Measurements from ENCODE around the gene DNLZ. TPM values are rescaled to one million over a fixed set of nuclear protein-coding genes. Genes with fewer than 3 reads are reported as not detected.

DNLZ gene
- total and polyA plus RNA-seq, 2 of the 4 experiments (the other 2 are of a cell fraction) = 2.0 to 11.4 TPM

GRCh38 chr9:136335296-136336155 lies 28.0 kb downstream of the DNLZ start:
- no TSS peak for BruUV-seq (replicated peaks)
- peak overlapping the region; percentile 68 for H2BK5ac ChIP-seq (ENCODE audit: low read depth, low read length, poor library complexity, severe bottlenecking)
- H2AK5ac ChIP-seq (ENCODE audit: low read depth, low read length) = peak overlapping the region; percentile 35; the same call in 1 of the 2 replicates
- intact Hi-C loops (cut with micrococcal nuclease) (no loop called here), dilution Hi-C loops (cut with HindIII; ENCODE audit: low sequenced_read_pairs, unreplicated experiment) (no loop called here), in situ Hi-C loops (cut with MboI; ENCODE audit: low sequenced_read_pairs) (no loop called here)
- no peak overlapping the region for H3K18ac ChIP-seq (ENCODE audit: low read depth, low read length)
- POLR2A ChIA-PET (ENCODE audit: unreplicated experiment) = no interaction called here
- H3K36me3 ChIP-seq (ENCODE audit: control insufficient read depth, insufficient read depth, low read length) = peaks cover 78% of the 10 kb centered on the region
- peaks cover 6% of the 10 kb centered on the region; the same call in 1 of the 2 replicates for H3K9me1 ChIP-seq (ENCODE audit: insufficient read depth, low read length)
- no peak for TF ChIP-seq CEBPB (IDR thresholded peaks at IDR 0.05; ENCODE audit: low read depth, low read length)
- no peak for TF ChIP-seq MAZ (IDR thresholded peaks at IDR 0.05; ENCODE audit: borderline replicate concordance, low read depth, low read length)
- TF ChIP-seq ELK1 (IDR thresholded peaks at IDR 0.05; ENCODE audit: borderline replicate concordance, low read depth, low read length) = no peak
- TF ChIP-seq CTCF (conservative IDR thresholded peaks at IDR 0.05; ENCODE audit: low read depth, low read length) = no peak
- no peak for TF ChIP-seq USF2 (IDR thresholded peaks at IDR 0.05; ENCODE audit: low read depth, low read length)
- TF ChIP-seq RFX5 (IDR thresholded peaks at IDR 0.05; ENCODE audit: low read depth, low read length) = no peak
- H3K14ac ChIP-seq (replicated peaks; ENCODE audit: low read depth, low read length) = no peak overlapping the region; the same call in 1 of the 2 replicates
- H3K4me1 ChIP-seq (ENCODE audit: control insufficient read depth, insufficient read depth, low read length) = peaks cover 17% of the 10 kb centered on the region
- H3K56ac ChIP-seq (ENCODE audit: extremely low read depth, insufficient read depth, low read length) = no peak overlapping the region
- H3K4ac ChIP-seq (ENCODE audit: low read depth, low read length) = peak overlapping the region; percentile 35; the same call in 1 of the 2 replicates
- peak overlapping the region; percentile 54 for H3K27ac ChIP-seq (ENCODE audit: insufficient read depth, low read length)
- H3K79me1 ChIP-seq (ENCODE audit: low read depth in 1 of 2, low read length in 2 of 2) = peaks cover 4 to 84% of the 10 kb centered on the region in 2 experiments
- no peak overlapping the region for H2BK120ac ChIP-seq (ENCODE audit: low read depth, low read length)
- H3K23ac ChIP-seq (ENCODE audit: low read depth, low read length) = no peak overlapping the region
- no peak overlapping the region for H2BK15ac ChIP-seq (ENCODE audit: low read depth, low read length)
- peak overlapping the region; percentile 13 for H2AFZ ChIP-seq (replicated peaks; ENCODE audit: low read length, poor library complexity)
- DNase-seq (no peak), ATAC-seq (ENCODE audit: low read depth) (peak; percentile 21)
- peaks cover 88% of the 10 kb centered on the region for H4K20me1 ChIP-seq (ENCODE audit: insufficient read depth, low read length)
- 90% methylated on average over 7 of the region's 26 CpGs; no CpG with 5 or more reads in 1 of the 2 experiments for WGBS, 2 experiments (ENCODE audit: extremely low coverage in 2 of 2, insufficient read length in 1 of 2)
- CTCF ChIA-PET = interaction anchor here (0.6 kb wide), 1 partner anchor 37 kb away, joined by 3 read pairs; no protein-coding TSS in a partner anchor
- H3K27me3 ChIP-seq (ENCODE audit: control insufficient read depth, insufficient read depth, low read length) = no peaks in the 10 kb centered on the region
- H2BK20ac ChIP-seq (ENCODE audit: low read depth, low read length) = no peak overlapping the region
- H4K91ac ChIP-seq (ENCODE audit: insufficient read depth, low read depth, low read length) = no peak overlapping the region
- no peak overlapping the region for H3K9ac ChIP-seq (ENCODE audit: low read depth, low read length)
- H3K4me2 ChIP-seq (ENCODE audit: low read depth, low read length) = no peak overlapping the region
- no peaks in the 10 kb centered on the region for H3K9me3 ChIP-seq (ENCODE audit: control insufficient read depth, insufficient read depth, low read length)
- no peak overlapping the region for H4K8ac ChIP-seq (ENCODE audit: low read depth in 2 of 2, low read length in 2 of 2)
- H3K4me3 ChIP-seq (ENCODE audit: insufficient read depth, low read depth, low read length) = no peak overlapping the region
- no peak overlapping the region for H4K5ac ChIP-seq (ENCODE audit: low read depth, low read length)
- H2AK9ac ChIP-seq (replicated peaks; ENCODE audit: low read depth, low read length, poor library complexity) = peak overlapping the region; percentile 74
